ENCODE measurements around the gene OR10G7. TPM values are rescaled to one million over a fixed set of nuclear protein-coding genes. Genes with fewer than 3 reads are reported as not detected.

OR10G7 gene
- total and polyA plus RNA-seq, 12 donors: not detected

DNA sequence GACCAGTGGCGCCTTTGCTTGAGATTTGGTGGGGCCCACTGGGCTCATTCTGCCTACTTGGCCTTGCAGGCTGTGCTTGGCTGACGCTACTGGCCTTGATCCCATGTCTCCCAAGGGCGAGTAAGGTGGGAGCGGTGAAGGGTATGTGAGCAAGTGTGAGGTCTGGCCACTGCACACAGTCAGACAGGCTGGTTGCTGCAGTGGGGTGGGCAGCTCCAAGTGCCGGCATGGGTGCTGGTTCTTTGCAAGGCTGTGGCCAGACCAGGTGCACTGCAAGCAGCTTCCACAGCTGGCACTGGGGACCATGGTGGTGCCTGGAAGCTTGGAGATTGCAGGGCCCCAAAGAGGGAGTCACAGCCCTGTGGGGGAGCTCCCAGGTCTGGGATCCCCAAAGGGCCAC is 33.4 kb upstream of the OR10G7 start:
- peaks cover 0 to 3% of the 10 kb centered on the region in 2 donors for H3K4me1 ChIP-seq (replicated peaks in 1 of 2)
- H3K27ac ChIP-seq: no peak overlapping the region
- intact Hi-C loops (cut with DNase I): loop anchor here (5.0 to 10.0 kb wide), 2 partner anchors 118 to 120 kb away; no protein-coding TSS in a partner anchor
- WGBS, 4 donors: 79 to 85% (median 82%) methylated on average over 1 to 5 of the region's 5 CpGs
- no peaks in the 10 kb centered on the region for H3K9me3 ChIP-seq (replicated peaks in 1 of 3)
- H3K4me3 ChIP-seq: no peak overlapping the region
- peaks cover 9% of the 10 kb centered on the region for H3K27me3 ChIP-seq
- DNase-seq: no peak
- TF ChIP-seq, protein P1, sequence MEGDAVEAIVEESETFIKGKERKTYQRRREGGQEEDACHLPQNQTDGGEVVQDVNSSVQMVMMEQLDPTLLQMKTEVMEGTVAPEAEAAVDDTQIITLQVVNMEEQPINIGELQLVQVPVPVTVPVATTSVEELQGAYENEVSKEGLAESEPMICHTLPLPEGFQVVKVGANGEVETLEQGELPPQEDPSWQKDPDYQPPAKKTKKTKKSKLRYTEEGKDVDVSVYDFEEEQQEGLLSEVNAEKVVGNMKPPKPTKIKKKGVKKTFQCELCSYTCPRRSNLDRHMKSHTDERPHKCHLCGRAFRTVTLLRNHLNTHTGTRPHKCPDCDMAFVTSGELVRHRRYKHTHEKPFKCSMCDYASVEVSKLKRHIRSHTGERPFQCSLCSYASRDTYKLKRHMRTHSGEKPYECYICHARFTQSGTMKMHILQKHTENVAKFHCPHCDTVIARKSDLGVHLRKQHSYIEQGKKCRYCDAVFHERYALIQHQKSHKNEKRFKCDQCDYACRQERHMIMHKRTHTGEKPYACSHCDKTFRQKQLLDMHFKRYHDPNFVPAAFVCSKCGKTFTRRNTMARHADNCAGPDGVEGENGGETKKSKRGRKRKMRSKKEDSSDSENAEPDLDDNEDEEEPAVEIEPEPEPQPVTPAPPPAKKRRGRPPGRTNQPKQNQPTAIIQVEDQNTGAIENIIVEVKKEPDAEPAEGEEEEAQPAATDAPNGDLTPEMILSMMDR (IDR thresholded peaks at IDR 0.05): no peak
- TF ChIP-seq POLR2A (IDR thresholded peaks at IDR 0.05): no peak
- H3K36me3 ChIP-seq (replicated peaks in 1 of 2): no peaks in the 10 kb centered on the region

DNA sequence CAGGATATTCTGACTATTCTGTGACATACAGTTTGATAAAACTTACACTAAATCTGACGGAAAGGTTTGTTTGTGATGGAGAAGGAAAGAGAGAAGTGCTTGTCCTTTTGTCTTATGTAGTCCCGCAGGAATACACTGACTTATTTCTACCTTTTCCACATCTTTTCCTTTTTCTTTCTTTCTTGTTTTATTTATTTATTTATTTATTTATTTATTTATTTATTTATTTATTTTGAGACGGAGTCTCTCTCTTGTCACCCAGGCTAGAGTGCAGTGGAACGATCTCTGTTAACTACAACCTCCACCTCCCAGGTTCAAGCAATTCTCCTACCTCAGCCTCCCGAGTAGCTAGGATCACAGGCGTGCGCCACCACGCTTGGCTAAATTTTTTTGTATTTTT is 31.0 kb upstream of the OR10G7 start:
- intact Hi-C loops (cut with DNase I): loop anchor here (5.0 to 10.0 kb wide), 2 partner anchors 120 to 123 kb away; no protein-coding TSS in a partner anchor
- TF ChIP-seq, protein P1 (IDR thresholded peaks at IDR 0.05): no peak
- TF ChIP-seq POLR2A (IDR thresholded peaks at IDR 0.05): no peak
- Histone ChIP-seq H3K27me3 (peaks cover 7% of the 10 kb centered on the region), H3K4me1 (replicated peaks in 1 of 2) (peaks cover 0 to 3% of the 10 kb centered on the region in 2 donors), H3K9me3 (replicated peaks in 1 of 3) (no peaks in the 10 kb centered on the region), H3K4me3 (no peak overlapping the region), H3K27ac (no peak overlapping the region), H3K36me3 (replicated peaks in 1 of 2) (no peaks in the 10 kb centered on the region)
- WGBS, 4 donors: 75 to 88% (median 83%) methylated on average over 8 of the region's 8 CpGs
- DNase-seq: no peak

DNA sequence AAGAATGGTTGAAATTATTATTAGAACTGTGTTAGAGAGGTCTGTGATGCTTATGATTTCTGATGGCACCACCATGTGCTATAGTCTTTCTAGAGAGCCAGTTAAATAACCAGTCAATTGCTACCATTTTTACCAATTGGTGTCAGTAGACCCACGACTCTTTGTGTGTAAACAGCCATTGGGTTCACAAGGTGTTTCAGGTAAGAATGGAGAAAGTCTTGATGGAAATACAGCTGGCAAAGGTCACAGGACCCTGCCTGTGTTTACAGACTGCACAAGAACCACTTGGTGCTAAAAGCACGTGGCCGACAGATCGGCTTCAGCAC is 30.5 kb upstream of the OR10G7 start:
- 53 to 75% (median 59%) methylated on average over 4 of the region's 4 CpGs for WGBS, 4 donors
- Histone ChIP-seq H3K9me3 (replicated peaks in 1 of 3) (no peaks in the 10 kb centered on the region), H3K27ac (no peak overlapping the region), H3K27me3 (peaks cover 12% of the 10 kb centered on the region), H3K36me3 (replicated peaks in 1 of 2) (no peaks in the 10 kb centered on the region), H3K4me1 (replicated peaks in 1 of 2) (peaks cover 0 to 3% of the 10 kb centered on the region in 2 donors), H3K4me3 (no peak overlapping the region)
- intact Hi-C loops (cut with DNase I): loop anchor here (5.0 to 10.0 kb wide), 2 partner anchors 121 to 123 kb away; no protein-coding TSS in a partner anchor
- no peak for TF ChIP-seq POLR2A (IDR thresholded peaks at IDR 0.05)
- TF ChIP-seq, protein P1 (IDR thresholded peaks at IDR 0.05): peak in 1 of 6 experiments; percentile 12
- no peak for DNase-seq

DNA sequence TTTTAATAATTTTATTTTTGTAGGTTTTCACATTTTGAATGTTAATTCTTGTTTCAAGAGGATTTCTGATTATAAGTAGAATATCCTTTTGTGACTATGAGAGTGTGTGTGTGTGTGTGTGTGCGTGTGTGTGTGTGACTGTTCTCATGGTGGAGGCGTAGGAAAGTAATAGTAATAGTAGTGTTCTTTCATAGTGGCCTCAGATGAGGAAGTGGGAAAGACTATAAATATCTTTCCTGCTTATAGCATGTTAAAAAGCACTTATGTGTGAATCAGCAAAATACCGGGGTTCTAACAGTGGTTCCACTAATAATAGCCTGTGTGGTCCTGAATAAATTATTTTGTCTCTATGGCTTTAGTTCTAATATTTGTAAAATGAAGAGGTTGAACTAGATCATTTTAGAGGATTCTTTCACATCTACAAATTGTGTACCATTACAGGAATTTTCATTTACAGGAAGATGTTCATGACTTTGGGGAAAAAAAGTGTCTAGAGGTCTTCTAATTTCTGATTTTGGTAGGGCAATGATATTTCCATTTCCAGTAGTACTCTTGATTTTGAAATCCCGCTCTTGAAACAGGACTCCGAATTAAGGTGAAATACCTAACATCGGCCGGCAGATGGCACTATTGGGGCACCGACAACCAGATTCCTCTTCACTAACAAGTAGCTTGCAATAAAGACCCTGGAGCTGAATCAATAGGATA is 29.9 kb upstream of the OR10G7 start:
- Histone ChIP-seq H3K27ac (peak overlapping the region in 1 of 5 donors; percentile 29), H3K9me3 (replicated peaks in 1 of 3) (no peaks in the 10 kb centered on the region), H3K27me3 (peaks cover 17% of the 10 kb centered on the region), H3K4me3 (no peak overlapping the region), H3K4me1 (replicated peaks in 1 of 2) (no peaks in the 10 kb centered on the region), H3K36me3 (replicated peaks in 1 of 2) (no peaks in the 10 kb centered on the region)
- intact Hi-C loops (cut with DNase I): loop anchor here (5.0 to 10.0 kb wide), 2 partner anchors 121 to 124 kb away; no protein-coding TSS in a partner anchor
- DNase-seq: peak; percentile 58 to 89 (median 64)
- WGBS, 4 donors: 2 to 9% (median 4%) methylated on average over 8 of the region's 8 CpGs
- TF ChIP-seq POLR2A (IDR thresholded peaks at IDR 0.05): no peak
- TF ChIP-seq, protein P1 (IDR thresholded peaks at IDR 0.05): peak; percentile 57 to 83 (median 73)
